Gastroesophageal sphincter (tissue), 4 donors: ENCODE results near the gene PPIL4. TPM values are rescaled to one million over a fixed set of nuclear protein-coding genes. Genes with fewer than 3 reads are reported as not detected.
A peak's percentile ranks its signal among the peaks of the same experiment; 100 is the strongest.
"Not testable (repeated sequence)": the region's sequence is repeated elsewhere in the genome, so short reads cannot be mapped to it uniquely, and the experiment has no call there.

Source experiments
- ATAC-seq: fragments of 150-250 bp; one replicate; pipeline ENCODE4 v1.9.1; 2016; ENCODE audit warnings: mild to moderate bottlenecking, moderate library complexity
- H3K27ac ChIP-seq, 4 donors: fragments of 200-600 bp; sonication (generic) in 3 of 4; 1 replicate in 3 of 4; 2 replicates in 1 of 4; pipeline ENCODE4 v1.5.1; 2016 to 2019
- H3K27me3 ChIP-seq: fragments of 200-600 bp; sonication (generic); one replicate; pipeline ENCODE4 v1.5.1; 2019
- H3K36me3 ChIP-seq, 2 donors: fragments of 200-600 bp; sonication (generic); one replicate each; pipeline ENCODE4 v1.5.1; 2019; ENCODE audit warnings: control low read depth in 1 of 2
- H3K4me1 ChIP-seq, 3 donors: fragments of 200-600 bp; sonication (generic); 1 replicate in 2 of 3; 2 replicates in 1 of 3; pipeline ENCODE4 v1.5.1; 2016 to 2019; ENCODE audit warnings: control low read depth in 2 of 3
- H3K4me3 ChIP-seq, 2 donors: fragments of 200-600 bp; sonication (generic); one replicate each; pipeline ENCODE4 v1.5.1; 2019; ENCODE audit warnings: mild to moderate bottlenecking in 1 of 2, moderate library complexity in 1 of 2
- H3K9me3 ChIP-seq, 3 donors: fragments of 200-600 bp; sonication (generic); one replicate each; pipeline ENCODE4 v1.5.1; 2017 to 2019; ENCODE audit warnings: control low read depth in 2 of 3
- CTCF ChIP-seq, 4 experiments: fragments of 200-600 bp in 2 of 4; fragments of 450-650 bp in 2 of 4; sonication (generic) in 1 of 4; IDR thresholded peaks; one replicate each; pipeline ENCODE4 v1.5.1; 2017 to 2019; ENCODE audit warnings: antibody characterized with exemption in 4 of 4, mild to moderate bottlenecking in 2 of 4, moderate library complexity in 2 of 4
- EP300 ChIP-seq: sonication (generic); formaldehyde crosslinking; IDR thresholded peaks from one replicate; pipeline ENCODE4 v1.6.1; 2017; ENCODE audit warnings: antibody characterized with exemption, mild to moderate bottlenecking
- POLR2A ChIP-seq, 2 donors: fragments of 450-650 bp; IDR thresholded peaks; one replicate each; pipeline ENCODE4 v1.6.1; 2017; ENCODE audit warnings: antibody characterized with exemption in 2 of 2, mild to moderate bottlenecking in 2 of 2, moderate library complexity in 1 of 2
- POLR2AphosphoS5 ChIP-seq: sonication (generic); formaldehyde crosslinking; IDR thresholded peaks from one replicate; pipeline ENCODE4 v1.6.1; 2017; ENCODE audit warnings: antibody characterized with exemption
- WGBS, 2 donors: methylation state at CpG; one replicate each; pipeline ENCODE4 v1.1.5; 2018; ENCODE audit warnings: low coverage in 1 of 2; 5-methylcytosine and 5-hydroxymethylcytosine counted together
- total RNA-seq, 4 donors: library from RNA; depleted of rRNA; stranded (reverse); fragments of >200 nt; gene quantifications; one replicate each; pipeline ENCODE4 v1.1.0, GENCODE V29; 2016

PPIL4 gene
- total RNA-seq, 4 donors from 2014 or later: 23.5 to 47.2 (median 39.3) TPM

- Histone ChIP-seq H3K27ac (no peak overlapping the region), H3K4me1 (peaks cover 0 to 13% (median 0%) of the 10 kb centered on the region in 3 donors), H3K9me3 (no peaks in the 10 kb centered on the region), H3K36me3 (peaks cover 0 to 41% of the 10 kb centered on the region in 2 donors), H3K27me3 (no peaks in the 10 kb centered on the region), H3K4me3 (no peak overlapping the region)
- no peak for ATAC-seq
- TF ChIP-seq POLR2A (IDR thresholded peaks at IDR 0.05): no peak
- TF ChIP-seq POLR2AphosphoS5: no peak
- TF ChIP-seq CTCF (IDR thresholded peaks at IDR 0.05): no peak
- 88 to 91% methylated on average over 1 of the region's 1 CpG for WGBS, 2 donors
These were observed 44.6 kb downstream of the PPIL4 start for GRCh38 chr6:149501201-149501600.

GRCh38 chr6:149500096-149500495 lies 45.7 kb downstream of the PPIL4 start:
- Histone ChIP-seq H3K36me3 (peaks cover 0 to 30% of the 10 kb centered on the region in 2 donors), H3K4me3 (no peak overlapping the region), H3K27ac (no peak overlapping the region), H3K9me3 (no peaks in the 10 kb centered on the region), H3K27me3 (no peaks in the 10 kb centered on the region), H3K4me1 (peaks cover 0 to 13% (median 0%) of the 10 kb centered on the region in 3 donors)
- ATAC-seq: no peak
- no peak for TF ChIP-seq POLR2A (IDR thresholded peaks at IDR 0.05)
- no peak for TF ChIP-seq EP300
- no peak for TF ChIP-seq CTCF (IDR thresholded peaks at IDR 0.05)
- TF ChIP-seq POLR2AphosphoS5: no peak
- WGBS, 2 donors: 94 to 100% methylated on average over 1 of the region's 1 CpG

DNA sequence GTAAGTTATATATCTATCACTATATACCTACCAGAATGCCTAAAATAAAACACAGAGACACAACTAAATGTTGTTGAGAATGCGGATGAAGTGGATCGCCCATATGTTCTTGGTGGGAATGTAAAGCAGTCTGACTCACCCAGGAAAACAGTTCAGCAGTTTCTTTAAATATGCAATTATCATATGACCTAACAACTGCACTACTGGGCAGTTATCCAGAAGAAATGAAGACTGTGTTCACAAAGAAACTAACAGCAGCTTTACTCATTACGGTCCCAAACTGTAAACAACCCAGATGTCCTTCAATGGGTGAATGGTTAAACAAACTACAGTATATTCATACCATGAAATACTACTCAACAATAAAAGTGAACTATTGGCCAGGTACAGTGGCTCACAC lies 46.8 kb downstream of the PPIL4 start:
- Histone ChIP-seq H3K27ac (no peak overlapping the region), H3K9me3 (no peaks in the 10 kb centered on the region), H3K4me1 (peaks cover 0 to 9% (median 0%) of the 10 kb centered on the region in 3 donors), H3K4me3 (no peak overlapping the region), H3K36me3 (peaks cover 0 to 21% of the 10 kb centered on the region in 2 donors), H3K27me3 (no peaks in the 10 kb centered on the region)
- TF ChIP-seq POLR2A (IDR thresholded peaks at IDR 0.05) (peak in 1 of 2 donors; percentile 7), CTCF (IDR thresholded peaks at IDR 0.05) (no peak)
- ATAC-seq: no peak
- 59 to 61% methylated on average over 3 of the region's 3 CpGs for WGBS, 2 donors

- ATAC-seq: no peak
- H3K27ac ChIP-seq: no peak overlapping the region
- H3K9me3 ChIP-seq: no peaks in the 10 kb centered on the region
- no peaks in the 10 kb centered on the region for H3K4me1 ChIP-seq
- 96% methylated on average over 2 of the region's 2 CpGs; no CpG with 5 or more reads in 1 of the 2 donors for WGBS, 2 donors
- TF ChIP-seq POLR2A (IDR thresholded peaks at IDR 0.05): no peak
- no peak for TF ChIP-seq POLR2AphosphoS5
- no peak for TF ChIP-seq CTCF (IDR thresholded peaks at IDR 0.05)
- TF ChIP-seq EP300: no peak
- H3K27me3 ChIP-seq: no peaks in the 10 kb centered on the region
- H3K36me3 ChIP-seq: peaks cover 0 to 13% of the 10 kb centered on the region in 2 donors
- no peak overlapping the region for H3K4me3 ChIP-seq
These were observed 48.5 kb downstream of the PPIL4 start for GRCh38 chr6:149497365-149497764.

GRCh38 chr6:149496597-149496996 lies 49.2 kb downstream of the PPIL4 start:
- not testable (repeated sequence) for ATAC-seq
- 80% methylated on average over 4 of the region's 6 CpGs; no CpG with 5 or more reads in 1 of the 2 donors for WGBS, 2 donors

GRCh38 chr6:149495349-149496016 lies 50.4 kb downstream of the PPIL4 start:
- not testable (repeated sequence) for H3K4me1 ChIP-seq, H3K36me3 ChIP-seq, H3K9me3 ChIP-seq, H3K4me3 ChIP-seq, ATAC-seq, H3K27me3 ChIP-seq, H3K27ac ChIP-seq
- 83 to 92% methylated on average over 7 to 10 of the region's 11 CpGs for WGBS, 2 donors

More at GRCh38 chr6:149496597-149496996, 49.2 kb downstream of the PPIL4 start:
- not testable (repeated sequence) for H3K36me3 ChIP-seq, H3K27ac ChIP-seq, H3K4me3 ChIP-seq, H3K27me3 ChIP-seq, H3K9me3 ChIP-seq, H3K4me1 ChIP-seq

GRCh38 chr6:149494810-149495209 lies 51.0 kb downstream of the PPIL4 start:
- H3K27me3 ChIP-seq, ATAC-seq, H3K9me3 ChIP-seq, H3K27ac ChIP-seq, H3K4me1 ChIP-seq, H3K4me3 ChIP-seq, H3K36me3 ChIP-seq: not testable (repeated sequence)
- 79 to 89% methylated on average over 2 to 4 of the region's 4 CpGs for WGBS, 2 donors
